HepG2 (cell line): ENCODE data around the gene OVOL2. TPM values are rescaled to one million over a fixed set of nuclear protein-coding genes. Genes with fewer than 3 reads are reported as not detected.

Source experiments
- ATF7-NPFF ChIP-seq: sonication (generic); formaldehyde crosslinking; IDR thresholded peaks from 2 replicates; pipeline ENCODE4 v1.8.1; 2023; ENCODE audit warnings: mild to moderate bottlenecking, low read depth, missing genetic modification reagents, moderate library complexity
- HMGXB3 ChIP-seq: sonication (generic); formaldehyde crosslinking; IDR thresholded peaks from 2 replicates; pipeline ENCODE4 v1.4.0; 2020; ENCODE audit warnings: missing genetic modification reagents, borderline replicate concordance
- HOXA3 ChIP-seq: sonication (generic); formaldehyde crosslinking; IDR thresholded peaks from 2 replicates; pipeline ENCODE4 v1.5.0; 2020; ENCODE audit warnings: missing genetic modification reagents
- KIAA2018 ChIP-seq: sonication (generic); formaldehyde crosslinking; IDR thresholded peaks from 2 replicates; pipeline ENCODE4 v1.5.0; 2020; ENCODE audit warnings: mild to moderate bottlenecking, missing genetic modification reagents, borderline replicate concordance
- LBX2 ChIP-seq: sonication (generic); formaldehyde crosslinking; IDR thresholded peaks from 2 replicates; pipeline ENCODE4 v1.5.0; 2020; ENCODE audit warnings: missing genetic modification reagents, mild to moderate bottlenecking, borderline replicate concordance
- MIER2 ChIP-seq: IDR thresholded peaks from 2 replicates; pipeline ENCODE4 v1.6.1; 2016; ENCODE audit warnings: missing biosample characterization, missing genetic modification reagents
- NBN ChIP-seq: fragments of 450-650 bp; conservative IDR thresholded peaks from 2 replicates; pipeline ENCODE4 v1.6.1; 2017
- RFX1 ChIP-seq: fragments of 450-650 bp; IDR thresholded peaks from 2 replicates; pipeline ENCODE4 v1.6.1; 2017
- SMAD3 ChIP-seq: sonication (generic); formaldehyde crosslinking; IDR thresholded peaks from 2 replicates; pipeline ENCODE4 v1.4.0; 2020; ENCODE audit warnings: missing genetic modification reagents
- TFDP2 ChIP-seq: sonication (generic); formaldehyde crosslinking; IDR thresholded peaks from 2 replicates; pipeline ENCODE4 v1.4.0; 2020; ENCODE audit warnings: missing genetic modification reagents
- TGIF2 ChIP-seq: IDR thresholded peaks from 2 replicates; pipeline ENCODE4 v1.6.1; 2016; ENCODE audit warnings: control low read depth, missing compliant biosample characterization
- ZFP1 ChIP-seq: IDR thresholded peaks from 2 replicates; pipeline ENCODE4 v1.6.1; 2016
- ZNF644 ChIP-seq: IDR thresholded peaks from 2 replicates; pipeline ENCODE4 v1.6.1; 2016; ENCODE audit warnings: low read depth
- ZNF720 ChIP-seq: sonication (generic); formaldehyde crosslinking; IDR thresholded peaks from 2 replicates; pipeline ENCODE4 v1.4.0; 2020; ENCODE audit warnings: missing genetic modification reagents
- ZNF740 ChIP-seq: sonication (generic); formaldehyde crosslinking; IDR thresholded peaks from 2 replicates; pipeline ENCODE4 v1.4.0; 2020; ENCODE audit warnings: missing genetic modification reagents
- ZSCAN25 ChIP-seq: sonication (generic); formaldehyde crosslinking; IDR thresholded peaks from 2 replicates; pipeline ENCODE4 v1.8.0; 2022; ENCODE audit warnings: mild to moderate bottlenecking, missing genetic modification reagents
- polyA plus RNA-seq, 8 experiments: library from polyadenylated mRNA; depleted of rRNA in 3 of 8; stranded (reverse) in 7 of 8; unstranded in 1 of 8; fragments of >200 nt; fragmentation: Illumina TruSeq in 4 of 8; extraction: Trizol in 4 of 8; gene quantifications; 2 replicates each; pipeline versions ENCODE4 v1.2.1 to v1.2.3, GENCODE V29; 2011 to 2016; ENCODE audit warnings: low read depth in 4 of 8, missing spikeins in 1 of 8, mixed read lengths in 1 of 8; ENCODE audit not compliant: insufficient read depth in 1 of 8
- total RNA-seq, 5 experiments: library from RNA; depleted of rRNA; stranded (reverse); fragments of >200 nt; fragmentation: Illumina TruSeq; extraction: Trizol; gene quantifications; 2 replicates each; pipeline ENCODE4 v1.2.3, GENCODE V29; 2016; ENCODE audit warnings: low read depth in 1 of 5

Gene OVOL2
- total and polyA plus RNA-seq, 2 of the 13 experiments (the other 11 are each of a cell fraction or from before 2014, with no cell fraction given): 0.20 to 0.31 TPM

- TF ChIP-seq KIAA2018 (CRISPR knock-in tag): 0 out of 2 replicates have a peak, but pooled peaks have one; percentile 61
- TF ChIP-seq RFX1: no peak
- TF ChIP-seq TFDP2 (CRISPR knock-in tag): peak; percentile 64; the same call in 1 of the 2 replicates
- peak; percentile 41 for TF ChIP-seq ZSCAN25 (CRISPR knock-in tag)
- no peak for TF ChIP-seq NBN
- TF ChIP-seq SMAD3: no peak
- TF ChIP-seq MIER2 (CRISPR knock-in tag): peak; percentile 40; the same call in 1 of the 2 replicates
- TF ChIP-seq ZNF720: no peak
- TF ChIP-seq ZNF644 (CRISPR knock-in tag): peak; percentile 99
- no peak for TF ChIP-seq ZNF740 (CRISPR knock-in tag)
- 0 out of 2 replicates have a peak, but pooled peaks have one; percentile 29 for TF ChIP-seq LBX2
- peak; percentile 63; the same call in 1 of the 2 replicates for TF ChIP-seq HOXA3 (CRISPR knock-in tag)
- no peak for TF ChIP-seq HMGXB3 (CRISPR knock-in tag)
- no peak for TF ChIP-seq ZFP1 (CRISPR knock-in tag)
- peak; percentile 71 for TF ChIP-seq TGIF2 (CRISPR knock-in tag)
- no peak for TF ChIP-seq ATF7-NPFF (CRISPR knock-in tag)
These were observed 53.2 kb downstream of the OVOL2 start (continued) for GRCh38 chr20:18004384-18005031.
